IPS DF 4.7 (cell line): ENCODE measurements around the gene FOXD4.
"Not testable (repeated sequence)": the region's sequence is repeated elsewhere in the genome, so short reads cannot be mapped to it uniquely, and the experiment has no call there.

Experiments
- DNase-seq: peaks from one replicate; pipeline ENCODE4 v3.0.0-alpha.2; 2013; ENCODE audit warnings: low spot score; ENCODE audit errors: extremely low read depth

The FOXD4 gene

GRCh38 chr9:117995-118467 is at the start of gene FOXD4:
TSS of gene FOXD4 (minus strand) at chr9:118417. CDS start at chr9:118119, 298 bp downstream.
- not testable (repeated sequence) for DNase-seq

GRCh38 chr9:159871-160270 is 41.7 kb upstream of the FOXD4 start:
- not testable (repeated sequence) for DNase-seq

DNA sequence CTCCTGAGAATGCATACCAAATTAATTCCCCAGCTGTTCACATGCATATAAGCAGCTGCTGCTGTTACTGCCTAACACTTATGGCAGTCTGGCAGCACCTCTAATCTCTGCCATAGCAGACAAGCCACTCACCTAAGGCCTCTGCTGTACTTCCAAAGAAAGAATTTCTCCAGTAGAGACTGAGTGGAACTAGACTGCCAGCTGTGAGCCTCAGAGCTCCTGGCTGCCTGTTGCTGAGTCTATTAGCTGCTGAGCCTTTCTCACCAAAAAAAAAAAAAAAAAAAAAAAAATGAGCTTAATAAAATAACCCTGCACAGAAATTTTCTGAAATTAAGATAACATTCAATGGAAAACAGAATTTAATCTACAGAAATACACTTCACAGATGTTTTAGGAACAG is 33.0 kb upstream of the FOXD4 start:
- DNase-seq: not testable (repeated sequence)

DNA sequence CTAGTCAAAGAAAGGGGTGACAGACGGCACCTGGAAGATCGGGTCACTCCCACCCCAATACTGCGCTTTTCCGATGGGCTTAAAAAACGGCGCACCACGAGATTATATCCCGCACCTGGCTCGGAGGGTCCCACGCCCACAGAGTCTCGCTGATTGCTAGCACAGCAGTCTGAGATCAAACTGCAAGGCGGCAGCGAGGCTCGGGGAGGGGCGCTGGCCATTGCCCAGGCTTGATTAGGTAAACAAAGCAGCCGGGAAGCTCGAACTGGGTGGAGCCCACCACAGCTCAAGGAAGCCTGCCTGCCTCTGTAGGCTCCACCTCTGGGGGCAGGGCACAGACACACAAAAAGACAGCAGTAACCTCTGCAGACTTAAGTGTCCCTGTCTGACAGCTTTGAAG is 21.7 kb upstream of the FOXD4 start:
- not testable (repeated sequence) for DNase-seq

DNA sequence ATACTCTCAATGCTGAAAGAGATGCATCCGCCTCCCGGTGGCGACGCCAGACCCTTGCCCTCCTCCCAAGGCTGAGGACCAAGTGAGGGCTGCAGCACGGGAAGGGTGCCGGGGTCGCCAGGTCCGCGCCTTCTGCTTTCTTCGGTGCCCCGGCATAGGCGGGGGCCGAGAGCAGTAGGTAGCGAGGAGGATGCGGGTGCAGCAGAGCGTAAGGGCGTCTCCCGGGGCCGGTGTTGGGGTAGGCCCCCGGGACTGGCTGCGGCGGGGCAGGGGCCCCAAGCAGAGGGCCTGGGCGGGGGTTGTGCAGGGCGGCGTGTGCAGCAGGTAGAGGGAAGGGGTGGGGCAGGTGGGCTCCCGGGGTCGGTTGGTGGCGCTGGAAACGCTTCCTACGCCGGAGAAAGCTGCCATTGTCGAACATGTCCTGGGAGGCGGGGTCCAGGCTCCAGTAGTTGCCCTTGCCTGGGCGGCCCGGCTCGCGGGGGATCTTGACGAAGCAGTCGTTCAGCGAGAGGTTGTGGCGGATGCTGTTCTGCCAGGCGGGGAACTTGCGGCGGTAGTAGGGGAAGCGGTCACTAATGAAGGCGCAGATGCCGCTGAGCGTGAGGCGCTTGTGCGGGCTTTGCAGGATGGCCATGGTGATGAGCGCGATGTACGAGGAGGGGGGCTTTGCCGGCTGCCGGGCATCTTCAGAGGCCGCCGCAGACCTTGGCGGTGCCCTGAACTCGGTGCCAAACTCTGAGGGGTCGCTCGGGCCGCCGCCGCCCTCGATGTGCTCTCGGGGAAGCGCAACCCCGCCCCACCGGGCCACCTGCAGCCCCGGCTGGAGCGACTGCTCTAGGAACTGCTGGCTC is 848 bp downstream of the FOXD4 start:
- DNase-seq: not testable (repeated sequence)

DNA sequence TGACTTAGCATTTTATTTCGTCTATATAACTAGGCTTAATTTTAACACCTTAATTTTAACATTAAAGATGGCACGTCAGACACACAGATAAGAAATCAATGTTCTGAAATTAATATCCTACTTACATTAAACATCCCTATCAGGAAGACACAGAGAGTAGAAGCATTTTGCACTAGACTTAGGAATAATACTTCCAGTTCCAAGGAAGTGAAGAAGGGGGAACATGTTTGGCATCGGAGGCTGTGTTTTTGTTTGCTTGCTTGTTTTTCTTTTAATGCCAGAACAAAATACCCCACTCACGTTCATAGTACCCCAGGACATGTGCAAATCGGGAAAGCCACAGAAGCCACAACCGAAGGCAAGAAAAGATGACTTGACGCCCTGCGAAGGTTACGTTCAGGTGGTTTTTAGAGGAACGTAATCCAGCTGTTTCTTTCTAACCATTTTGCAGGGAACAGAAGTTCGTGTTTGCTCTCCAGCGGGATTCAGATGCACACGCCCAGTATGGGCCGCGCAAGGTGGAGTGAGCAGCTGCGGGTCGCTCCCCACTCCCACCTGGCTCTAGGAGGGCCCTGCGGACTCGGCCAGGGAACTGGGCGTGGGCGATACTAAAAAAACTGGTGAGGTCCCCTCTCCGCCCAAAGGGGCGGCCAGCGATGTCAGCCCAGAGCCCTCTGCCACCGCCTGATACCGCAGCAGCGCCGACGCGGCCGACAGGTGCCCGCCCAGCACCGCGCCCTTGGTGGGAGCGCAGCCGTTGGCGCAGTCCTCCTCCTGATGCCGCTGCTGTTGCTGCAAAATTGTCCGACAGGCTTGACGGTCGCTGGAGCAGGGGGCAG is 1.8 kb downstream of the FOXD4 start:
- not testable (repeated sequence) for DNase-seq

DNA sequence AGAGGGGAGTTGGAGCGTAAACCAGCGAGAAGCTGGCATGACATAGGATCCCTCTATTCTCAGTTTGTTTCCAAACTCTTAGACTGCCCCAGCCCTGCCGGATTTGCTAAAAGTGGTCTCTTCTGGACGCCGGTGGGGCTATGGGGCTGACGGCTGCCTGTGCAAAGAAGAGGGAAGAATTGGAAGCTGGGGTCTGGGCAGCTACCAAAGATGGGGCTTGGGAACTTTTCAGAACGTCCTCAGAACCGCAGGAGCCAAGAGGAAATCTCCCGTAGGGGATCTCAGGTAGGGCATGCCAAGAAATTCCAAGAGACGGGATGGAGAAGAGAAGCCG is 3.1 kb downstream of the FOXD4 start:
- DNase-seq: not testable (repeated sequence)

DNA sequence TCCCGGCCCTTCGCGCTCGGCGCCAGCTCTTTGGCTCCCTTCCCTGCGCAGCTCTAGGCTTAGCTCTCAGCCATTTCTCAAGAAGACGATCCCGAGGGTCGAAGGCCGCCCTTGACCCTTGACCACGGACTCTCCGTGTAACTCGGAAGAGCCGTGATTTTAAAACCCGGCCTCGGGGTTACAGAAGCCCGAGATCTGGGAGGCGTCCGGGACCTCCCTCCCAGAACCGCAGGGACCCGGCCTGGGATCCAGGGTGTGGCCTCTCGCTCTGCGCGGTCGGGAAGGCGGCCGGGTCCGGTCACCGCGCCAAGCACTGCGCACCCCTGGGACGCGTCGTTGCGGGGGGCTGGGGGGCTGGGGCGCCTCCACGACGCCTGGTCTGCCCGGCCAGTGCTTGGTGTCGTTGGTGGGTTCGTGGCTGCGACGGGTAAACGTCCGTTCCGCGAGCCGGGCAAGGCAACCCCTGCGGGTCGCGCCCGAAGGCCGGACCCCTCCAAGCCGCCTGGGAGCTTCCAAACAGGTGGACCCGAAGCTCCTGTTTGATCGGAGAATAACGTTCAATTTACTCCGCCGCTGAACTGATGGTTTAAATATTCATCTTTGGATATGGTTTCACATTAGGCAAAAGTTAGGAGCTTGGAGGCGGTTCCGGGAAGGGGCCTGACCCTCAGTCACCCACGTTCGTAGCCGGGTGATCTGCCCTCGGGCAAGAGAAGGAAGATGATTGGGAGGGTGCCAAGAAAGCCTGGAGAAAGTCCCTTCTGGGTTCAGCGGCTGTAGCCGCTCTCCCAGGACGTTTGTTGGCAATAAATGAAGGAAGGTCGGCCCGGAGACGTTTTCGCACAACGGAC is 3.7 kb downstream of the FOXD4 start:
- DNase-seq: not testable (repeated sequence)

GRCh38 chr9:113468-114266 is 4.5 kb downstream of the FOXD4 start:
- DNase-seq: not testable (repeated sequence)

DNA sequence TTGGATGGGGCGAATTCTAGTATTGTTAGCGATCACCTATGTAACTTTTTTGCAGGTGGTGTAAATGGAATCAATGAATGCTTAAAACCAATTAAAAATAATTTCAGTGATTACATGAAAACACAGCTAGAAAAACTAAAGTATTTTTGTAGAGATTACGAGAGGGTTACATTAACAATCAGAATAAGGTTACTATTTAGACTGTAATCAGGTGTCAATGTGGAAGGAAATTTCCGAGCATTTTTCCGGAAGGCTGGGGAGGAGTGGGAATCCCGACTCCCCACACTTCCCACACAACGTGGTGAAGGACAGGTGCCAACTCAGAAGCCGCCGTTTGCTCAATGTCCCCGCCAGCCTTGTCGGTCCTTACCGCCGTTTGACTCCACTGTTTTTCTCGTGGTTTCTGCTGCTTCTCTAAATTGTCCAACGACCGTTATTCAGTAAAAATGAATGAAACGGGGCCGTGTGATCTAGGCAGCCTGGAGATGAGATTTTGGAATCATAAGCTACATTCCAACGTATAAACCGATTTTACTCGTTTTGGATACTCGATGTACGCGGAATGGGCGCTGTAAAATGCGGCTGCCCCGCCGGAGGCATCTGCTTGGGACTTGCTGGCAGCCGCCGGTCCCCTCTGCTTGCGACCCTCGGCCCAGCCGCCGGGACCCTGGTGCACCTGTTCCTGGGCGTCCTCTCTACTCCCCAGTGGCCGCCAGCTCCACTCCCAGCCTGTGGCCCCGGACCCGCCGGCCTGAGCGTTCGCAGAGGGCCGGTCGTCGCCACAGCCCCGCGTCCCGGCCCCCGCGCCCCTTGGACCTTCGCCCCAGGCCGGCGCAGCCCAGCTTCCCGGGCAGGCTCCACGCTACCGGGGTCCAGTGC is 5.4 kb downstream of the FOXD4 start:
- not testable (repeated sequence) for DNase-seq

- DNase-seq: not testable (repeated sequence)
Observed at GRCh38 chr9:110672-111071, 7.5 kb downstream of the FOXD4 start.

DNA sequence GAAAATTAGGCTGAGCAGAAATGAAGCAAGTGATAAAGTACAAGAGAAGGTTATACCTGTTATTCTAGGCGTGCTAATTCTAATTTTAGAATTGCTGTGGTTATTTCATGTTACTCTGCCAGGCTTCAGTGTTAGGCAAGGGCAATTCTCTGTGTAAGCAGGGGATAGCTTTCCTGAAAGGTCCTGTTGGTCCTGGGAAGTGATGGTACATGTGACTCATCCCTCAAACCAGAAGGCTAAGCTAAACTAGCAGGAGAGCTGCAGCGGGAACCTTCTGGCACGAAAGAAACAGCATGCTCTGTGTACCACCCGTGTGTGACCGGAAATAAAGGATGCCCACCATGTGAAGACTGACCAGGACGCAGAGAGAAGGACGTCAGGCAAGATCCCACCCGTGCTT is 8.7 kb downstream of the FOXD4 start:
- DNase-seq: not testable (repeated sequence)

GRCh38 chr9:108742-109495 is 9.3 kb downstream of the FOXD4 start:
- DNase-seq: not testable (repeated sequence)

DNA sequence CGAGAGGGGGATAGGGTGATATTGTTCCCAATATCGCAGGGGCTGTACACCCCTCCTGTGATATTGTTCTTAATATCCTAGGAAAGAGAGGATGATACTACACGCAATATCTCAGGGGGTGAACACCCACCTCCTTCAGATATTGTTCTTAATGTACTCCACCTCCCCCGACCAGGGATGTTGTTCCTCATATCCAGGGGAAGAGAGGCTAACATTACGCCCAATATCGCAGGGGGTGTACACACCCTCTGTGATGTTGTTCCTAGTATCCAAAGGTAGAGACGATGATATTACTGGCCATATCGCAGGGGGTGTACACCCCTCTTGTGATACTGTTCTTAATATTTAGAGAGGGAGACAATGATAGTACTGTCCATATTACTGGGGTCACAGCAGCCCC is 12.2 kb downstream of the FOXD4 start:
- DNase-seq: not testable (repeated sequence)

DNA sequence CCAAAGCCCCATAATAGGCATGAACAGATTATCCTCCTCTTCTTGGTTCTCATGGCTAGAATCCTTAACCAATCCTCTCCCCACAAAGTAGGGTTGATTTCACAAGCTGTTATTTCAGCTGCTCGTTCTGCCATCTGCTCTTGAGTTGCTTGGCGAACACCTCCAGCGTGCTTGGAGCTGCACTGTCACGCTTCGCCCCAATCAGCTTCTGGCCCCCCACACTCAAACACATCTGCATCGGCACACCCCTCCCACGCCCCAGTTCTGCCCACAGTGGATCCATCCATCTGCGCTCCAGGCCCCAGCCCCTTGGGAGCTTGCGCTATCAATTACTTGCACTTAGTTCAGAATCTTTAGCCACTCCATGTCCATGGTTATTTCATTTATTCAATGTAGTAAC is 17.8 kb downstream of the FOXD4 start:
- not testable (repeated sequence) for DNase-seq

- DNase-seq: not testable (repeated sequence)
Observed at GRCh38 chr9:99867-100266, 18.4 kb downstream of the FOXD4 start.

DNA sequence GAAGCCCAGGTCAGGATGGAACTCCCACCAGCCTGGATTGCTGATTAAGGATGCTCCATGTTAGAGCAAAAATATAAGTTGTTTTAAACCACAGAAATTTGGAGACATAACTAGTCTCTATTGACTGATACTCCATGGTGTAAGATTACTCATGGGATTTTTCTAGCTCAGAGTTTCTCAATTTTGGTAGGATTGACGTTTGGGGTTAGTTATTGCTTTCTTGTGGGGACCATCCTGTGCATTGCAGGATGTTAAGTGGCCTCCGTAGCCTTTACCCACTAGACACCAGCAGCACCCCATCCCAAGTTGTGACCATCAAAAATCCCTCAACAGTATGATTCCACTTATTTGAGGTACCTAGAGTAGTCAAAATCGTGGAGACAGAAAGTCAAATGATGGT is 19.4 kb downstream of the FOXD4 start:
- not testable (repeated sequence) for DNase-seq

DNA sequence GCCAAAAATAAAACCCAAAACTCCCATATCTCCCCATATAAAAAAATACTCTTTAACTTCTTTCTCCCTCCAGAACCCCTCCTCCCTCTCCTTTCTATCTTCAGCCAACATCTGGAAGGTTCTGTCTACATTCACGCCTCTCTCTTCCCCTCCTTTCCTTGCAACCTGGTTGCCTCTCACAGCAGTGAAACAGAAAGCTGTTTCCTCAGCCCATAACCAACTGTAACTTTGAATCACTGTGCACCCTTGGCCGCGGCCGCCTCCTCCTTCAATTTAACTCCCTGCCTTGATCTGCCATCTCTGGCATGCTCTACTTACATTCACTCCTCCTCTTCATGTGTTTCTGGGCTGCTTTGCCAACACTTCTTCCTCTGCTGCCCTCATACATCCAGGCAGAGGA is 23.2 kb downstream of the FOXD4 start:
- not testable (repeated sequence) for DNase-seq

DNA sequence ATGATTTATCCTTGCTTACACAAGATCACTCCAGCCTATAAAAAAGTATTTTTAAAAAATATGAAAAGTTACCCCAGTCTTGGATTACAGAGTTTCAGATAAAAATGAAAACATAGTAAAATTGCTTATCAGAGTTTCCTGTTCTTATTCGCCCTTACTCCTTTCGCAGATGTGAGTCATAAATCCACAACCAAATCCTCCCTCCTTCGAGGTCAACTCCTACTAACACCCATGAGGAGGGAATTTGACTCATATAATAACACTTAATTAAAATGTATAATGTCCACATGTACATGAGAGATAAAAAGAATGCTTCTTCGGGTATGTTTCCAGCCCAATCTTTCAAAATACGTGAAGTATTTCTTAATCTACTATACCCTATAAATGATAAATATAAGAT is 23.9 kb downstream of the FOXD4 start:
- not testable (repeated sequence) for DNase-seq
